Astrocyte (in vitro differentiated cells and primary cell): Measurements from ENCODE around the gene UACA.

ENCODE experiments used
- EZH2 ChIP-seq: IDR thresholded peaks from 2 replicates; pipeline ENCODE4 v1.6.1; 2012; ENCODE audit warnings: mild to moderate bottlenecking, low read length, inconsistent platforms; ENCODE audit not compliant: insufficient read depth
- TF ChIP-seq, protein P1 (sequence below): IDR thresholded peaks from 2 replicates; pipeline ENCODE4 v1.5.1; 2011; ENCODE audit warnings: low read depth, mild to moderate bottlenecking, inconsistent platforms, low read length, moderate library complexity; ENCODE audit not compliant: insufficient read depth

DNA sequence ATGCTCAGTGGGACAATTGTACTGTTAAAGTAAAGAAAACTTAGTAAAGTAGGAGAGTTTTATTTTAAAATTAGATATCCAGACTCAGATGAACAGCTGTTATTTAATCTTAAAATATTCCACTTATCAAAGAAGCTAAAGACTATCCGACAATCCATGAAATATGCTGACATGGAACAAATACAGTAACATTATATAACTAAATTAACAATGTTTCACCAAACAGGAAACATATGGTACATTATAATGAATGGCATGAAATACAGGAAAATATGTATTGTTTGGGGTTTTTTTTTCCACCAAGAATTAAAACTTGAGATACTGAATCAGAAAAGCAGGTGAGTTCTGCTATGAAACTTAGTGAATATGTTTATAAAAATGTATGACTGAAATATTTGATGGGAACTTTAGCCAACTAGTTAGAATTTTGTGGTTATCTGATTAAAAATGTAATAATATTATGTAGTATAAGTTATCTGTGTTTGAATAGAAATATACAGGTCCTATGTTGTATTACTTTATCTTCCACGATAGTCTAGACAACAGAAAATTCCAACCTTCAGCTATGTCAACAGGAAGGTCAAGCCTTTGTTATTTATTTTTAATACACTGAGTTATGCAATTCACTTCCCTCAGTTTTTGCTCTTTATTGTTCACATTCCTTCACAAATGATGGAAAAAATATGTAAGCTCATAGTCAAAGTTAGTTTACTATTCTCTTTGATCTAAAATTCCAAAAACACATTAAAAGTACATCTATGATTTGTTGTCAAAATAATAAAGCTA is 72.7 kb downstream of the UACA start:
- TF ChIP-seq, protein P1, sequence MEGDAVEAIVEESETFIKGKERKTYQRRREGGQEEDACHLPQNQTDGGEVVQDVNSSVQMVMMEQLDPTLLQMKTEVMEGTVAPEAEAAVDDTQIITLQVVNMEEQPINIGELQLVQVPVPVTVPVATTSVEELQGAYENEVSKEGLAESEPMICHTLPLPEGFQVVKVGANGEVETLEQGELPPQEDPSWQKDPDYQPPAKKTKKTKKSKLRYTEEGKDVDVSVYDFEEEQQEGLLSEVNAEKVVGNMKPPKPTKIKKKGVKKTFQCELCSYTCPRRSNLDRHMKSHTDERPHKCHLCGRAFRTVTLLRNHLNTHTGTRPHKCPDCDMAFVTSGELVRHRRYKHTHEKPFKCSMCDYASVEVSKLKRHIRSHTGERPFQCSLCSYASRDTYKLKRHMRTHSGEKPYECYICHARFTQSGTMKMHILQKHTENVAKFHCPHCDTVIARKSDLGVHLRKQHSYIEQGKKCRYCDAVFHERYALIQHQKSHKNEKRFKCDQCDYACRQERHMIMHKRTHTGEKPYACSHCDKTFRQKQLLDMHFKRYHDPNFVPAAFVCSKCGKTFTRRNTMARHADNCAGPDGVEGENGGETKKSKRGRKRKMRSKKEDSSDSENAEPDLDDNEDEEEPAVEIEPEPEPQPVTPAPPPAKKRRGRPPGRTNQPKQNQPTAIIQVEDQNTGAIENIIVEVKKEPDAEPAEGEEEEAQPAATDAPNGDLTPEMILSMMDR: no peak
- no peak for TF ChIP-seq EZH2
